Kidney epithelial cell (primary cell): ENCODE data around the gene KCNK6. TPM values are rescaled to one million over a fixed set of nuclear protein-coding genes. Genes with fewer than 3 reads are reported as not detected.

Experiments used
- DNase-seq: peaks from one replicate; pipeline ENCODE4 v3.0.0-alpha.2; 2010; ENCODE audit warnings: low read depth
- H3K27me3 ChIP-seq: 2 replicates; pipeline ENCODE4 v1.6.0; 2011; ENCODE audit warnings: low read length; ENCODE audit not compliant: control insufficient read depth, insufficient read depth
- H3K36me3 ChIP-seq: 2 replicates; pipeline ENCODE4 v1.5.1; 2011; ENCODE audit warnings: low read length; ENCODE audit not compliant: control insufficient read depth, insufficient read depth
- H3K4me3 ChIP-seq: 2 replicates; pipeline ENCODE4 v1.5.1; 2011; ENCODE audit warnings: low read depth, mild to moderate bottlenecking, control low read depth, low read length
- CTCF ChIP-seq: IDR thresholded peaks from 2 replicates; pipeline ENCODE4 v1.5.1; 2011; ENCODE audit warnings: mild to moderate bottlenecking, moderate library complexity, low read length, control low read depth, inconsistent platforms; ENCODE audit not compliant: insufficient read depth, poor library complexity, severe bottlenecking
- total RNA-seq: library from RNA; depleted of rRNA; stranded (reverse); fragments of >200 nt; gene quantifications from 2 replicates; pipeline ENCODE4 v1.2.3, GENCODE V29; 2015

Gene KCNK6
- total RNA-seq, 1 donor from 2014 or later = 3.6 TPM

- no peak for TF ChIP-seq CTCF
- Histone ChIP-seq H3K36me3 (peaks cover 3% of the 10 kb centered on the region), H3K27me3 (no peaks in the 10 kb centered on the region), H3K4me3 (no peak overlapping the region)
- peak; percentile 90 for DNase-seq
These were observed 29.0 kb upstream of the KCNK6 start for GRCh38 chr19:38290631-38291147.

- Histone ChIP-seq H3K4me3 (no peak overlapping the region), H3K27me3 (no peaks in the 10 kb centered on the region), H3K36me3 (peaks cover 3% of the 10 kb centered on the region)
- no peak for DNase-seq
- TF ChIP-seq CTCF = no peak
These were observed 27.8 kb upstream of the KCNK6 start for GRCh38 chr19:38291855-38292254.

- DNase-seq = no peak
- TF ChIP-seq CTCF = no peak
- H3K36me3 ChIP-seq = peaks cover 3% of the 10 kb centered on the region
- H3K27me3 ChIP-seq = no peaks in the 10 kb centered on the region
- H3K4me3 ChIP-seq = no peak overlapping the region
These were observed 26.4 kb upstream of the KCNK6 start for GRCh38 chr19:38293281-38293680.

GRCh38 chr19:38294090-38294489, 25.6 kb upstream of the KCNK6 start:
- TF ChIP-seq CTCF = no peak
- DNase-seq = no peak
- Histone ChIP-seq H3K4me3 (no peak overlapping the region), H3K27me3 (no peaks in the 10 kb centered on the region), H3K36me3 (peaks cover 1% of the 10 kb centered on the region)

GRCh38 chr19:38298821-38299680, 20.6 kb upstream of the KCNK6 start:
- Histone ChIP-seq H3K27me3 (no peaks in the 10 kb centered on the region), H3K36me3 (no peaks in the 10 kb centered on the region), H3K4me3 (no peak overlapping the region)
- TF ChIP-seq CTCF = no peak
- peak; percentile 86 for DNase-seq
